SH-SY5Y (cell line): ENCODE data around the gene CLEC18A.

ENCODE experiments used
- GATA2 ChIP-seq: IDR thresholded peaks from 2 replicates; pipeline ENCODE4 v1.6.1; 2011; ENCODE audit warnings: mild to moderate bottlenecking, low read depth, low read length
- GATA3 ChIP-seq: IDR thresholded peaks from 2 replicates; pipeline ENCODE4 v1.6.1; 2011; ENCODE audit warnings: low read depth, mild to moderate bottlenecking, low read length, moderate library complexity

The CLEC18A gene

DNA sequence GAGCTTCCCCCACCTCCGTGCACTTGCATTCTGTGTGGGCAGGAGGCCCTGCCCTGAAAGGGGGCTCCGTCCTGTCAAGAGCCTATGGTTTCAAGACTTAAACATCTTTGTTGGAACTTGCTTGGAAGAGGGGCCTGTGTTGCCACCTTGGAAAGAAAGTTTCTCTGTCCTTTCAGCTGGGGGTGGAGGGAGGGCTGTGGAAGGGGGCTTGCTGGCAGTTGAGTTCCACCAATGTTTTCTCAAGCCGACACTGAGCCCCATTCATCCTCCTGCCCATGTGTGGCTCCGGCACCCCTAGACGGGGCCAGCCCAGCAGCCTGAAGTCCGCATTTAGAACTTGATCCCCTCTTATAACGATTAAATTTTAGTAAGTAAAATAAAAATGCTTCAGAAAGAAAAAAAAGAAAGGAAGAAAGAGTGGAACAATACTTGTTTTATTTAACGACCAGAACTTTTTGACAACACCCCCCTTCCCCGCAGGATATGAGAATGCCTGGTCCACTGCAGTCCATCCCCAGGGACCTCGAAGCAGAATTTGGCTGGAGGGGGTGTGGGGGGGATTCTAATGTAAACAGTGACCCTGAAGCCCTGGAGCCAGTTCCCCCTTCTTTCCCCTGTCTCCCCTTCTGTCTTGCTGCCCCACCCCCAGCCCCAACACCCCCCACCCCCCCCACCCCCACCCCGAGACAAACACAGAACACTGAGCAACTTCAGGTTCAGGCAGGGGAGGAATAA lies 26.9 kb upstream of the CLEC18A start:
- TF ChIP-seq GATA2, result no peak
- no peak for TF ChIP-seq GATA3

DNA sequence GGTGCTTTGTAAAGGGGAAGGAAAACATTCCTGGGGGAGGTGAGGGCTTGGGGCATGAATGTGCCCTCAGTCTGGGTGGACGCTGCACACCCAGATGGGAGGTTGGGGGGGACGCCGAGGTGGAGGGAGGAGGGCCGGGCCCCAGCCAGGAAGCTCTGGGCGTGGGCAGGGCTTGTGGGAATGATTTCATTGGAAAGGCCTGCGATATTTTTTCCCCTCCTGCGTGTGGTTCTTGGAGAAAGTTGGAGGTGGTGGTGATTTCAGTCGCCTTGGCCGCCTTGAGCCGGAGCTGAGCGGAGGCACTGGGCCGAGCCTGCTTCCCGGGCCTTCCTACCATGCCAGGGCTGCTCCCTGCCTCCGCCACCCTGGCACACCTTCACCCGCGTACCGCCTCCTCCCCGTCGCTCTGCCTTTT lies 26.4 kb upstream of the CLEC18A start:
- TF ChIP-seq GATA3, result no peak
- no peak for TF ChIP-seq GATA2

DNA sequence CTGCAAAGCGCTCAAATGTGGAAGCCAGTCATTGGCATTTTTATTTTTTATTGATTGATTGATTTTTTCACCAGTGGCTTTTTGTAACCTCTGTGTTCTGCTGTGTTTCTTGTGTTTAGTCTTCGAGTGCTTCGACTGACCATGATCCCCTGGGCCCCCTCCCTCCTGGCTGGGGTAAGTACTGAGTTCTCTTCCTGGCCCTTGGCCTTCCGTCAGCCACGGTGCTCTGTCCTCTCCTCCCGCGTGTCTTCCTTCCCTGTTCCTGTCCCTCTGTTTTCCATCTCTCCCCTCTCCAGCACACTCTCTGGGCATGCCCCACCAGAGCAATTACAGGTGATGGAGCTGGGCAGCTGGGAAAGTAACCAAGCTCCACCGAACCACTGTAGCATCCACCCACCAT lies 25.8 kb upstream of the CLEC18A start:
- TF ChIP-seq GATA3 (no peak), GATA2 (no peak)

DNA sequence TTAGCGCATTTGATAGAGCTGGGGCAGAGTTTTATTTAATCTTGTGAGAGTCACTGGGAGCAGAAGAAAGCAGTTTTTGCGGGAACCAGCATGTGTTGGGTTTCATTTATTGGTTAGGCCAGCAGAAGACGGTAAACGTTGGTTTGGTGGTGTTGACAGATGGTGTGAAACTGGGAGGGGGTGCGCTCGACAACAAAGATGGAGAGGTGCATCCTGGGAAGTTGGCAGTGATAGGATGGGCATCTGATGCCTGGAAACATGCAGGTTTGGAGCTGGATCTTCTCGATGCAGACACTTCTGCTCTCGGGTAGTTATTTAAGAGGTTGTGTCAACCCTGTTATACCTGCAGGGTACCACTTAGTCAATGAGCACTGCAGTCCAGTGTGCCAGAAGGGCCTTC lies 24.9 kb upstream of the CLEC18A start:
- TF ChIP-seq GATA3, result no peak
- TF ChIP-seq GATA2, result no peak

DNA sequence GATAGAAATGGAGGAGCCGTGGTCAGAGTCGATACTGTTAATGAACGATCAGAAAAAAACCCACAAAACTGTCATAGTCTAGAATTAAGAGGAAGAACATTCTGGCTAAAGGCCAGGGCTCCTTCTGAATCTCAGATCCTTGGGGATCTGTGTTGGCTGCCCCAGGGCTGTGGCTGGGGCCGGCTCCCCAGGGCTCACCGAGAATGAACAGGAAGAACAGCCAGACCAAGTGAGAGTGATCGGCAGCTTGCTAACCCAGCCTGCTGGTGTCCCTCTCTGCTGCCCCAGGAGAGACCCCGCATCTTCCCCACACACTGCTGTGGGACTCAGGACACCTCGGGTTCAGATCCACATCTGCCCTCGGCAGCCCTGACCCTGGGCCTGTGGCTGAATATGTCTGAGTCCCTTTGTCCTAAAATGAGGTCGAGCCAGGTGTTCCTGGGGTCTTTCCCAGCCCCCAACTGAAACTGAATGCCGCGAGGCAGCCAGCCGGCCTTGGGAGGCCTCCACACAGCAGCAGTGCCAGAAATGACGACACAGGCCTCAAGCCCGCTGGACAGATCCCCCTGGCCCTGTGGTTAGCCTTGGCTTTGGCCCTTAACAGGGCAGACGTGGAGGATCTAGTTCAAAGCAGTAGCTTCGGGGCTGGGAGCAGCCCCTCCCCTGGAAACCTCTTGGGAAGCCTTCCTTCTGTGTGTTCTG lies 23.9 kb upstream of the CLEC18A start:
- TF ChIP-seq GATA2, result no peak
- TF ChIP-seq GATA3, result no peak

DNA sequence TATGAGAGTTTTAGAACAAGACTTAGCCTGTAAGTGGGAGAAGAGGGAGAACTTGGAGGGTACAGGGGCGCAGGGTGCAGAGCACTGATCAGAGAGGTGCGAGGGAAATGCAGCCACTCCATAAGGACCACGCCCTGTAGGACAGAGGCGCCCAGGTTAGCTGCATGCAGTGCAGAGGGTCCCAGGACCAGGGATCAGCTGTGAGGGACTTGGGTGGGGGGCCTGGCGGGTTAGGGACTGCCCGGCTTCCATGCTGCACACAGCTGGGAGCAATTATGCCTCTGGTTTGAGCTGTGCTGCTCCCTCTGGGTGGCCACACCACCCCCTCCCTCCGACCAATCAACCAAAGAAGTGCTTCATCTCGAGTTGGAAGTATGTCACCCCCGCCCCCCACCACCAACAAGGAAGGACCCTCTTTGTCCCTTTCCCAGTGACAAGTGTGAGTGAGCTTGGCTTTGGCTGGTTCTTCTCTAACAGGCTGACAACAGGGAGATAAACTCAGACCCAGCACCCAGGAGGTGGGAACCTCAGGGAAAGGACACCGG lies 22.2 kb upstream of the CLEC18A start:
- TF ChIP-seq GATA2 (no peak), GATA3 (no peak)

DNA sequence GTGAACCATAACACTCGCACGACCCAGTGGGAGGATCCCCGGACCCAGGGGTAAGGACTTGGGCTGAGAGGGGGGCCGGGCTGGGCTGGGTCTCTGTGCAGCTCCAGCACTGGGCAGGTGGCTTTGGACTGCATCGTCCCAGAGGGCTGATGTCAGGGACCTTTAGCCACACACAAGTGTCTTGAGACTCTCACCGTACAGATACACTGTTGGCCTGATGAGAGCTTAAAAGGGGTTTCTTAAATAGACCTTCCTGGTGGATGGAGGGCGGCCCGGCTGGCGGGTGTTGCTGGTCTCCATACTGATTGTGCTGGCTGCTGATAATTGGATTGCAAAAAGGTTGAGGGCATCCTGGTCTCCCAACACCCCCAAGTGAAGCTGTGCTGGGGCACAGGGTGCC lies 21.7 kb upstream of the CLEC18A start:
- TF ChIP-seq GATA3, result no peak
- TF ChIP-seq GATA2, result no peak

DNA sequence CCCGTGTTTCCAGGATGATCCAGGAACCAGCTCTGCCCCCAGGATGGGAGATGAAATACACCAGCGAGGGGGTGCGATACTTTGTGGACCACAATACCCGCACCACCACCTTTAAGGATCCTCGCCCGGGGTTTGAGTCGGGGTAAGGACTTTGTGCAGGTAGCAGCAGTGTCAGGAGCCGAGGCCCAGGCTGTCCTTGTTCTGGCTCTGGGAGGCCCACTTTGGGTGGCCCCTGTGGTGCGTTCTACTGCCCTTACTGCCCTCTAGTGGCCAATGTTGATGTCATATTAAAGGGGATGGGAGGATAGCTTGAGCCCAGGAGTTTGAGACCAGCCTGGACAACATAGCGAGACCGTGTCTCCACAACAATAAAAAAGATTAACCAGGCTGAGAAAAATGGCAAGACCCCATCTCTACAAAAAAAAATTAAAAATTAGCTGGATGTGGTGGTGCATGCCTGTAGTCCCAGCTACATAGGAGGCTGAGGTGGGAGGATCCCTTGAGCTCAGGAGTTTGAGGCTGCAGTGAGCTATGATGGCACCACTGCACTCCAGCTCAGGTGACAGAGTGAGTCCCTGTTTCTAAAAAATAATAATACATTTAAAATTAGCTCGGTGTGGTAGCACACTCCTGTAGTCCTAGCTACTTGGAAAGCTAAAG lies 20.9 kb upstream of the CLEC18A start:
- no peak for TF ChIP-seq GATA3
- no peak for TF ChIP-seq GATA2

DNA sequence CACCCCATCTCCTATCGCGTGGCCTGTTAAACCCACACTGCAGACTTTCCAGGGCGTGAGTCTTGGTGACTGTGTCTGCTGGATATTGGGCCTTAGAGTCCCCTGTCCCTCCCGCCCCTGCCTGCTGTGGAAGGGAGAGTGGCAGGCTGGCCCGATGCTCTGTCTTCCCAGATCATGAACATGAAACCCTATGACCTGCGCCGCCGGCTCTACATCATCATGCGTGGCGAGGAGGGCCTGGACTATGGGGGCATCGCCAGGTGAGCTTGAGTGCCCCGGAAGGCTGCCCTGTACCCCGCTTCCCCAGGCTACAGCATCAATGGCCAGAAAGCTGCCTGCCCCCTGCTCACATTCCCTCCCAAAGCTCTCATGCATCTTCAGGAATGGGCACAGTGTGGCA lies 19.5 kb upstream of the CLEC18A start:
- TF ChIP-seq GATA2 (no peak), GATA3 (no peak)

DNA sequence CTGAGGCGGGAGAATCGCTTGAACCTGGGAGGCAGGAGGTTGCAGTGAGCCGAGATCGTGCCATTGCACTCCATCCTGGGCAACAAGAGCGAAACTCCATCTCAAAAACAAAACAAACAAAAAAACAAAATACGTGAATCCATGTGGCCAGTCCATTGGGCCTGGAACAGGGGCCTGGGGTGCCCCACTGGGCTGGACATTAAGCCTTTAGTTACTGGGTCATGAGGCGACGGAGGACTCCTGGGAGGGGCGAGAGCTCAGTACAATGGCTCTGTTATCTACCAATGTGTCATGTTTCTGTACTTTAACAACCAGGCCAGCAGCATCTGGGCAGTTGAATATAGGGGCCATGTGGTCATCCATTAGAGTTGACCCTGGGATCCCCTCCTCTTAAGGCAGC lies 18.9 kb upstream of the CLEC18A start:
- no peak for TF ChIP-seq GATA2
- TF ChIP-seq GATA3, result no peak

DNA sequence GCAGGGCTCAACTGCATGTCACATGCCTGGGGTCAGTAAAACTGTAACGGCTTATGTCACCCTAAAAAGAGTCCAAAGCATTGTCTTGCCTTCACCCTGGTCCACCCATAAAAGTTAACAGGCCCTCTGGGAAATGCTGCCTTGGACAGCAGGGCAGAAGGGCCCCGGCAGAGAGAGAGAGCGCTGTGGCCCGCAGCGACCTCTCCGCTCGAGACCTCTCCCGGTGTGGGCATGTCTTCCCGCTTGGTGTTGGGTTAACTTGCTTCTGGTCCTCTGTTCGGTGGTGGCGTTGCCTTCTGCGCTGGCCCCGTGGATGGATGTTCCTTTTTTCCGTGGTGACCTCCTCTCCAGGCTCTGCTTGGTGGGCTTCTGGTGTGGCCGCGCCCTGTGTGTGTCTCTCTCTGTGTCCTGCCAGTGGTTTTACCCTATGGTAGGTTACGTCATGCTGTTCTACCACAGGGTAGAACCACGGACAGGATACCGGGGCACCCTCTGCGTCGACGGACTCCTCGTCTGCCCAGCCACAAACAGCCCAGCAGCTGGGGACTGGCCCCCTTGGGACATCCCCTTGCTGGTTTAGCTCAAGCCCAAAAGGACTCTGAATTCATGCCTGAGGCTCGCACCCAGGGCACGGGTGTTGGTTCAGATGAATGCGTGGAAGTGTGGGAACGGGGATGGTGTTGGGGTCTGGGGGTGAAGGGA lies 18.3 kb upstream of the CLEC18A start:
- TF ChIP-seq GATA2, result no peak
- TF ChIP-seq GATA3, result no peak

DNA sequence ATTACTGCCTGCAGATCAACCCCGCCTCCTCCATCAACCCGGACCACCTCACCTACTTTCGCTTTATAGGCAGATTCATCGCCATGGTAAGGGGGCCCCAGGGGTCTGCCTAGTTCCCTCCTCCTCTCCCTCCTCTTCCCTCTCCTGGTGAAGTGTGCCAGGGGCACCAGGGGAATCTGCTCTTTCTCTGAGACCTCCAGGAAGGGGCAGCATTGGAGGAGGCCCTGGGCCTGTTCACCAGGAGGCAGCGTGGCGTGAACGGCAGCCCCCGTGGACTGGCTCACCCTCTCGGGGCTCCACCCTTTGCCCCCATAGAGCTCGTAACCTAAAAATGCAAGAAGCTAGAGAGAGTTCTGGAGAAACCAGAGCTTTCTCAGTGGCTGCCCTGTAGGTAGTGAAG lies 17.1 kb upstream of the CLEC18A start:
- TF ChIP-seq GATA3, result no peak
- TF ChIP-seq GATA2, result no peak

DNA sequence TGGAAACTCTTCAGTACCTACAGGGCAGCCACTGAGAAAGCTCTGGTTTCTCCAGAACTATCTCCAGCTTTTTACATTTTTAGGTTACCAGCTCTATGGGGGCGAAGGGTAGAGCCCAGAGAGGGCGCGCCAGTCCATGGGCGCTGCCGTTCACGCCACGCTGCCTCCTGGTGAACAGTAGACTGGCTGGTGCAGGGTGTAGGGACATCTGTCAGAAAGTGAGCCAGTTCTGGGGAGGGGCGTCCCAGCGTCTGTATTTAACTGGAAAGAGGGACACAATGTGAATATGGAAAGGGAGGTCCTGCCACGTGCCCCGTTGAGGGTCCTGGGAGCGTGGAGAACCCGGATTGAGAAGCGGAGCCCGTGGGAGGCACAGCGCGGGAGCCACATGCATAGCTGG lies 16.4 kb upstream of the CLEC18A start:
- TF ChIP-seq GATA2 (no peak), GATA3 (no peak)

DNA sequence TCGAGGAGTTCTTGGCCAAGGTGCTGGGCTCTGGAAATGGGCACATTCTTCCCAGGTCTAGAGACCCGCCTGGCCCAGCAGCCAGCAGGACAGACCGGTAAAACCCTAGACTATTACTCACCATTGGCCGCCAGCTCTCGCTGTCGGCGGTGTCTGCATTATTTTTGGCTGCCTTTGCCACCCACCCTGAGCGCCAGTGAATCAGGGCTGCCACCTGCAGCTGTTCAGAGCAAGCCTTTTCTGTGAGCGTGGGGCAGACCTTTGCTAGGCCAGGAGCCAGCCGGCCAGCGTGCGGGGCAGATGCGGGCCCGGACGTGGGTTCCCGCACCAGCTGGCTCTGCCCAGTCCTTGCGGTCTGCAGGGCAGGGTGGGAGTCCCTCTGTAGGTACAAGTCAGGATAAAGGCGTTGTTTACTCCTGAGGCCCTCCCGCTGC lies 15.8 kb upstream of the CLEC18A start:
- no peak for TF ChIP-seq GATA3
- no peak for TF ChIP-seq GATA2

DNA sequence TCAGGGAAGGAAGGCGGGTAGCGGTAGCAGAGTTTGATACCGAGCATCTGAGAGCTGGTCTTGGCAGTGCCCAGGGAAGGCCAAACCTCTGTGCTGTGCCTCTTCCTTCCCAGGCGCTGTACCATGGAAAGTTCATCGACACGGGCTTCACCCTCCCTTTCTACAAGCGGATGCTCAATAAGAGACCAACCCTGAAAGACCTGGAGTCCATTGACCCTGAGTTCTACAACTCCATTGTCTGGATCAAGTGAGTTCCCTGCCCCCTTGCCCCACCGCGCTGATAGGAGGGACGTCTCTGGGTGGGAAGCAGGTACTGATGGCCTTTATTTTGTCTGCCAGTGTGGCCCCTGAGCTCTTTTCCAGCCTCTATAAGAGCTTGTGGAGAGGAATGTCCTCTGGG lies 15.4 kb upstream of the CLEC18A start:
- TF ChIP-seq GATA3, result no peak
- TF ChIP-seq GATA2, result no peak
